ENCODE results near the gene KY. TPM values are rescaled to one million over a fixed set of nuclear protein-coding genes. Genes with fewer than 3 reads are reported as not detected.

KY gene
- total and polyA plus RNA-seq, 2 experiments from 2014 or later = not detected

- no peak for TF ChIP-seq ZNF462 (CRISPR knock-in tag; IDR thresholded peaks at IDR 0.05)
Measured at GRCh38 chr3:134638385-134639030, 12.3 kb downstream of the KY start (continued).

DNA sequence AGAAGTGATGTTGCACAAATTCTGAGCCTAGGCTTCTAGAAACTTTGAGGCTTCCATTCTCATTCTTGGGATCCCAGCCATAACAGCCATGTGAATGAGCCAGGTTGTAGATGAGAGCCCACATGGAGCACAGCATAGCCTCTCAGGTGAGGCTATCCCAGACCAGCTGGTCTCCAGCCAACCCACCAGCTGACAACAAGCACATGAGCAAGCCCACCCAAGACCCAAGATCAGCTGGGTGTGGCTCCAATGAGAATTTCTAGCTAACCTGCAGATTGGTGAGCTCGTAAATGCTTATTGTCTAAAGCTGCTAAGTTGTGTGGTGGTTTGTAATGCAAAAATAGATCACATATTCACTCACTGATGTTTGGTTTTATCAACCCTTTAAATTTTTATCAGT lies 14.4 kb downstream of the KY start:
- Histone ChIP-seq H3K4me3 (no peak overlapping the region), H3F3A (replicated peaks; ENCODE audit: low read depth) (no peaks in the 10 kb centered on the region), H3K27ac (ENCODE audit: low read depth) (no peak overlapping the region), H4K20me1 (replicated peaks; ENCODE audit: insufficient read depth) (no peaks in the 10 kb centered on the region), H3K27me3 (ENCODE audit: insufficient read depth) (no peaks in the 10 kb centered on the region), H2AFZ (no peak overlapping the region), H3K4me1 (ENCODE audit: insufficient read depth) (peaks cover 18% of the 10 kb centered on the region), H3K9me2 (ENCODE audit: insufficient read depth) (no peaks in the 10 kb centered on the region), H3K4me2 (peak overlapping the region; percentile 48; the same call in 1 of the 2 replicates), H3K79me2 (replicated peaks; ENCODE audit: insufficient read depth) (no peaks in the 10 kb centered on the region), H3K36me3 (ENCODE audit: insufficient read depth) (no peaks in the 10 kb centered on the region)
- Mint-ChIP-seq H3K27ac (no peak overlapping the region), H3K36me3 (ENCODE audit: low read depth) (no peaks in the 10 kb centered on the region), H3K9me3 (peaks cover 4% of the 10 kb centered on the region), H3K27me3 (ENCODE audit: insufficient read depth, low read depth, poor library complexity) (peaks cover 4% of the 10 kb centered on the region), H3K4me1 (peaks cover 23% of the 10 kb centered on the region; the same call in 2 of the 3 replicates), H3K4me3 (no peak overlapping the region)
- no peak for TF ChIP-seq ZNF331 (CRISPR knock-in tag; IDR thresholded peaks at IDR 0.05; ENCODE audit: low read depth)
- ATAC-seq = no peak
- DNase-seq (ENCODE audit: low spot score) = no peak

GRCh38 chr3:134630506-134630905 lies 20.3 kb downstream of the KY start:
- Histone ChIP-seq H3K79me2 (replicated peaks; ENCODE audit: insufficient read depth) (no peaks in the 10 kb centered on the region), H3K27me3 (ENCODE audit: insufficient read depth) (no peaks in the 10 kb centered on the region), H3K4me3 (no peak overlapping the region), H3K4me1 (ENCODE audit: insufficient read depth) (no peaks in the 10 kb centered on the region), H4K20me1 (replicated peaks; ENCODE audit: insufficient read depth) (no peaks in the 10 kb centered on the region), H3K9me2 (ENCODE audit: insufficient read depth) (0 out of 2 replicates have a peak, but pooled peaks cover 10% of the 10 kb centered on the region), H3K4me2 (no peak overlapping the region), H2AFZ (no peak overlapping the region), H3F3A (replicated peaks; ENCODE audit: low read depth) (no peaks in the 10 kb centered on the region), H3K36me3 (ENCODE audit: insufficient read depth) (no peaks in the 10 kb centered on the region), H3K27ac (ENCODE audit: low read depth) (no peak overlapping the region)
- TF ChIP-seq CTCF (conservative IDR thresholded peaks at IDR 0.05; ENCODE audit: low read depth in 2 of 2) = peak; percentile 47 to 55
- no peak for TF ChIP-seq EZH2phosphoT487 (IDR thresholded peaks at IDR 0.05; ENCODE audit: unreplicated experiment)
- DNase-seq (ENCODE audit: low spot score) (no peak), ATAC-seq (peak; percentile 53)
- peaks cover 5% of the 10 kb centered on the region for H3K27me3 Mint-ChIP-seq (ENCODE audit: insufficient read depth, low read depth, poor library complexity)
- H3K9me3 Mint-ChIP-seq = peaks cover 14% of the 10 kb centered on the region
- H3K4me3 Mint-ChIP-seq = no peak overlapping the region
- peaks cover 10% of the 10 kb centered on the region; the same call in 2 of the 3 replicates for H3K36me3 Mint-ChIP-seq (ENCODE audit: low read depth)
- H3K27ac Mint-ChIP-seq = no peak overlapping the region
- no peaks in the 10 kb centered on the region for H3K4me1 Mint-ChIP-seq

Measured in GM23338 (cell line).